ENCODE results near the gene WNT7A. TPM values are rescaled to one million over a fixed set of nuclear protein-coding genes. Genes with fewer than 3 reads are reported as not detected.

Gene WNT7A
- total and polyA plus RNA-seq, 4 donors, result 1.7 to 4.8 (median 2.0) TPM

DNA sequence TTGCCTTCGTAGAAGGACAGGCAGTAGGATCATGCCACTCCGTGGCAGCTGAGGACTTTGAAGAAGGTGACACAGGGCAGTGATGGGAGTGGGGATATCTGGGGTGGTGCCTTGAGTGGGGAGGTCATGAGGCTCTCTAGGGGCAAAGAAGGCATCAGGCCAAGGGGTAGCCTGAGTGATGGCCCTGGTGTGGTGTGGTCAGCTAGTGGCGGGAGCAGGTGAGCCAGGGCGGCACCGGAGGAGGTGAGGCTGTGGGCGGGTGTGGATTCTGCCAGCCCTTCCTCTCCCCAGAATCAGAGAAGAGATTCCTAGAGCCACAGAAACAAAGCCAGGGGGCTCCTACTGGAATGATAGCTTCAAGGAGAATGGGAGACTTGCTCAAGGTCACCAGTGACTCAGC, 18.4 kb downstream of the WNT7A start:
- Histone ChIP-seq H3K9me3 (ENCODE audit: control insufficient read depth in 4 of 4, insufficient read depth in 3 of 4, low read length in 3 of 4) (peaks cover 0 to 3% (median 0%) of the 10 kb centered on the region in 4 donors), H3K9ac (ENCODE audit: insufficient read depth in 1 of 2, low read length in 2 of 2) (no peak overlapping the region), H3K4me1 (ENCODE audit: control insufficient read depth in 5 of 5, insufficient read depth in 5 of 5, low read length in 5 of 5) (no peaks in the 10 kb centered on the region), H3K36me3 (ENCODE audit: control insufficient read depth in 4 of 4, insufficient read depth in 4 of 4, low read length in 4 of 4) (no peaks in the 10 kb centered on the region), H3K4me3 (no peak overlapping the region), H3K27ac (ENCODE audit: low read depth in 1 of 2, low read length in 1 of 2) (no peak overlapping the region), H3K27me3 (ENCODE audit: control insufficient read depth in 3 of 3, insufficient read depth in 3 of 3, low read length in 2 of 3) (peaks cover 0 to 14% (median 4%) of the 10 kb centered on the region in 3 donors)
- WGBS, 2 donors, result 83 to 86% methylated on average over 5 to 6 of the region's 6 CpGs
- DNase-seq (no peak), ATAC-seq (ENCODE audit: insufficient read depth, low FRiP score) (no peak)
- TF ChIP-seq, protein P1, sequence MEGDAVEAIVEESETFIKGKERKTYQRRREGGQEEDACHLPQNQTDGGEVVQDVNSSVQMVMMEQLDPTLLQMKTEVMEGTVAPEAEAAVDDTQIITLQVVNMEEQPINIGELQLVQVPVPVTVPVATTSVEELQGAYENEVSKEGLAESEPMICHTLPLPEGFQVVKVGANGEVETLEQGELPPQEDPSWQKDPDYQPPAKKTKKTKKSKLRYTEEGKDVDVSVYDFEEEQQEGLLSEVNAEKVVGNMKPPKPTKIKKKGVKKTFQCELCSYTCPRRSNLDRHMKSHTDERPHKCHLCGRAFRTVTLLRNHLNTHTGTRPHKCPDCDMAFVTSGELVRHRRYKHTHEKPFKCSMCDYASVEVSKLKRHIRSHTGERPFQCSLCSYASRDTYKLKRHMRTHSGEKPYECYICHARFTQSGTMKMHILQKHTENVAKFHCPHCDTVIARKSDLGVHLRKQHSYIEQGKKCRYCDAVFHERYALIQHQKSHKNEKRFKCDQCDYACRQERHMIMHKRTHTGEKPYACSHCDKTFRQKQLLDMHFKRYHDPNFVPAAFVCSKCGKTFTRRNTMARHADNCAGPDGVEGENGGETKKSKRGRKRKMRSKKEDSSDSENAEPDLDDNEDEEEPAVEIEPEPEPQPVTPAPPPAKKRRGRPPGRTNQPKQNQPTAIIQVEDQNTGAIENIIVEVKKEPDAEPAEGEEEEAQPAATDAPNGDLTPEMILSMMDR (IDR thresholded peaks at IDR 0.05; ENCODE audit: control extremely low read depth, extremely low read depth), result no peak

DNA sequence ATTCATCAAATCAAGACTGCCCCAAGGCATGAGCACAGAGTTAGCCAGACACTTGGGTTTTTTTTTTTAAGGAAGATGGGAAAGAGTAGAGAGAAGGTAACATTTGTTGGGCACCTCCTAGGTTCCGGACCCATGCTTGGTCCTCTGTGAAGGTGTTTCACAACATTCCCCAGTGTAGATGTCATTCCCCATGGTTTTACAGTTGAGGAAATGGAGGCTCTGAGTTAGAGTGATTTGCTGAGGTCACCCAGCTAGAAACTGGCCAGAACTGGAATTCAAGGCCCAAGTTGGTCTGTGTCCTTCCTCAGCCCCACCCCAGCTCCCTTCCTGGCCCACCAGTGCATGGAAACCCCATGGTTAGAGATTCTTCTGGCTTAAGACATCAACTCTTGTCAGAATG, 19.9 kb downstream of the WNT7A start:
- Histone ChIP-seq H3K27ac (ENCODE audit: low read depth in 1 of 2, low read length in 1 of 2) (no peak overlapping the region), H3K9me3 (ENCODE audit: control insufficient read depth in 4 of 4, insufficient read depth in 3 of 4, low read length in 3 of 4) (peaks cover 0 to 5% (median 0%) of the 10 kb centered on the region in 4 donors), H3K27me3 (ENCODE audit: control insufficient read depth in 3 of 3, insufficient read depth in 3 of 3, low read length in 2 of 3) (peaks cover 0 to 14% (median 4%) of the 10 kb centered on the region in 3 donors), H3K4me3 (no peak overlapping the region), H3K9ac (ENCODE audit: insufficient read depth in 1 of 2, low read length in 2 of 2) (no peak overlapping the region), H3K36me3 (ENCODE audit: control insufficient read depth in 4 of 4, insufficient read depth in 4 of 4, low read length in 4 of 4) (no peaks in the 10 kb centered on the region), H3K4me1 (ENCODE audit: control insufficient read depth in 5 of 5, insufficient read depth in 5 of 5, low read length in 5 of 5) (no peaks in the 10 kb centered on the region)
- TF ChIP-seq, protein P1 (IDR thresholded peaks at IDR 0.05; ENCODE audit: control extremely low read depth, extremely low read depth), result no peak
- DNase-seq (no peak), ATAC-seq (ENCODE audit: insufficient read depth, low FRiP score) (no peak)
- 88 to 90% methylated on average over 1 of the region's 1 CpG for WGBS, 2 donors

DNA sequence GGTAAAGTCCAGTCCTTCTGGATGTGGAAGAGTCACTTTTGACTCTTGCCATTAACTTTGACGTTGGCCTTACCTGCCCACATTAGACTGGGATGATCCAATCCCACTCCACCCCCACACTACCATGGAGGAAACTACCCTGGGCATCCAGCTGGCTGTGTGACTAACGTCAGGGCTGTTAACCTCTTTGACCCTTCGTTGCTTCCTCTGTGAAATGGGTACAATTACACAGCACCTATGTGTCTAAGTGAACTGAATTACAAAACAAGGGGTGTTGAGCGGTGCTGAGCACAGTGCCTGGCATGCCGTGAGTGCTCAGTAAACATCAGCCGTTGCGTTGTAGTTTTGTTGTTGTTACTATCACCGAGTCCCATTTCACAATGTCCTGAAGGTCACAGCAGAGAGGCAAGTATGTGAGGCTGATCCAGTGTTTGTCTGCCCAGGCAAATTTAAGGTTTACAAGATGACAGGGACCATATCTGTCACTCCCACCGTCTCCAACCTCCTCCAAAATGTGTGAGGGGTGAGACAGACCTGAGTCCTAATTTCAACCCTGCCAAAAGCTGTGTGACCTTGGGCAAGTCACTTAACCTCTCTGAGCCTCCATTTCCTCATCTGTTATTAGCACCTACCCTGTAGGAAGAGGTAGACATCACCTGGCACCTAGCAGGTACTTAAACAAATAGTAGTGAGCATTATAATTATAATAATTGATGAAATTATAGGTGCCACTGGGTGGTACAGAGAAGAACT, 20.9 kb downstream of the WNT7A start:
- no peak overlapping the region for H3K9ac ChIP-seq (ENCODE audit: insufficient read depth in 1 of 2, low read length in 2 of 2)
- DNase-seq (no peak), ATAC-seq (ENCODE audit: insufficient read depth, low FRiP score) (no peak)
- H3K36me3 ChIP-seq (ENCODE audit: control insufficient read depth in 4 of 4, insufficient read depth in 4 of 4, low read length in 4 of 4), result no peaks in the 10 kb centered on the region
- TF ChIP-seq, protein P1 (IDR thresholded peaks at IDR 0.05; ENCODE audit: control extremely low read depth, extremely low read depth), result no peak
- peaks cover 0 to 5% (median 0%) of the 10 kb centered on the region in 4 donors for H3K9me3 ChIP-seq (ENCODE audit: control insufficient read depth in 4 of 4, insufficient read depth in 3 of 4, low read length in 3 of 4)
- 75 to 81% methylated on average over 9 of the region's 9 CpGs for WGBS, 2 donors
- no peak overlapping the region for H3K27ac ChIP-seq (ENCODE audit: low read depth in 1 of 2, low read length in 1 of 2)
- H3K4me1 ChIP-seq (ENCODE audit: control insufficient read depth in 5 of 5, insufficient read depth in 5 of 5, low read length in 5 of 5), result no peaks in the 10 kb centered on the region
- peaks cover 0 to 10% (median 0%) of the 10 kb centered on the region in 3 donors for H3K27me3 ChIP-seq (ENCODE audit: control insufficient read depth in 3 of 3, insufficient read depth in 3 of 3, low read length in 2 of 3)
- H3K4me3 ChIP-seq, result no peak overlapping the region
